Naive B cell (primary cell): ENCODE data around the gene BCAP31. TPM values are rescaled to one million over a fixed set of nuclear protein-coding genes. Genes with fewer than 3 reads are reported as not detected.
"Not testable (repeated sequence)": the region's sequence is repeated elsewhere in the genome, so short reads cannot be mapped to it uniquely, and the experiment has no call there.

Experiments
- ATAC-seq, 2 donors: fragments of 150-1000 bp; cut with Tn5 transposase; 2 replicates each; pipeline ENCODE4 v1.10.0; 2021; ENCODE audit warnings: low read depth in 2 of 2, mild to moderate bottlenecking in 2 of 2, moderate library complexity in 2 of 2
- DNase-seq: peaks from one replicate; pipeline ENCODE4 v3.0.0; 2022
- H3K27ac Mint-ChIP-seq, 6 donors: one replicate each; pipeline ENCODE4 v1.8.0; 2020 to 2022; ENCODE audit warnings: mild to moderate bottlenecking in 6 of 6, mixed read lengths in 6 of 6, moderate library complexity in 5 of 6, inconsistent platforms in 2 of 6
- H3K27me3 Mint-ChIP-seq, 3 donors: one replicate each; pipeline ENCODE4 v1.8.0; 2021 to 2022; ENCODE audit warnings: mixed read lengths in 3 of 3, mild to moderate bottlenecking in 1 of 3
- H3K36me3 Mint-ChIP-seq, 2 donors: one replicate each; pipeline ENCODE4 v1.8.0; 2020 to 2022; ENCODE audit warnings: mixed read lengths in 2 of 2, inconsistent platforms in 1 of 2, mild to moderate bottlenecking in 1 of 2
- H3K4me1 Mint-ChIP-seq, 3 donors: one replicate each; pipeline ENCODE4 v1.8.0; 2020 to 2022; ENCODE audit warnings: mixed read lengths in 3 of 3, inconsistent platforms in 1 of 3, mild to moderate bottlenecking in 1 of 3, moderate library complexity in 1 of 3
- H3K4me3 Mint-ChIP-seq, 8 donors: one replicate each; pipeline ENCODE4 v1.8.0; 2020 to 2022; ENCODE audit warnings: mild to moderate bottlenecking in 8 of 8, mixed read lengths in 8 of 8, moderate library complexity in 8 of 8, inconsistent platforms in 2 of 8
- H3K9me3 Mint-ChIP-seq, 7 donors: one replicate each; pipeline ENCODE4 v1.8.0; 2020 to 2022; ENCODE audit warnings: mixed read lengths in 7 of 7, mild to moderate bottlenecking in 5 of 7, inconsistent platforms in 2 of 7, moderate library complexity in 1 of 7
- polyA plus RNA-seq, 6 donors: library from polyadenylated mRNA; unstranded; fragments of 300-500 nt; fragmentation: Illumina TruSeq; gene quantifications; one replicate each; pipeline ENCODE4 v1.2.3, GENCODE V29; 2021; ENCODE audit warnings: low read depth in 6 of 6

BCAP31 gene
- polyA plus RNA-seq, 6 donors from 2014 or later: 228 to 369 (median 252) TPM

- peak overlapping the region in 2 of 6 donors; percentile 20 to 32 for H3K27ac Mint-ChIP-seq
- not testable (repeated sequence) for ATAC-seq, H3K4me3 Mint-ChIP-seq, H3K4me1 Mint-ChIP-seq, DNase-seq, H3K27me3 Mint-ChIP-seq, H3K36me3 Mint-ChIP-seq, H3K9me3 Mint-ChIP-seq
These were observed 27.0 kb downstream of the BCAP31 start for GRCh38 chrX:153696986-153697722.

DNA sequence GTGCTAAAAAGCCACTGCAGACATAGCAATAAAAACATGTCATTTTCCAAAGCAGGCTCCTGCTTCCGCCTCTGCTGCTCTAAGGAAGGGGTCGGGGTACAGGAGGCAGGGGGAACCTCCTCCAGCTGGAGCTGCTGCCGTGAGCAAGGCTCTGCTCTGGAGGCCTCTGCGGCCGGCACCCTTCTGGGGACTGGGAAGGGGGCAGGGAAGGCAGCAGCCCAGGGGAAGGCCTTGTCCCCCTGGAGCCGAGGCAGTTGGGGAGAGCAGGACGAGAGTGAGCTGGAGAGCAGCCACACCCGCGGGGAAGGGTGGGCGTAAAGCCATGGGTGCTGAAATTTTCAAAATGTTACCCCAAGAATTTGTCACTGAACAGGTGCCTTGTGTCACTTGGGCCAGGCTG, 27.6 kb downstream of the BCAP31 start:
- peak overlapping the region in 1 of 6 donors; percentile 20 for H3K27ac Mint-ChIP-seq

DNA sequence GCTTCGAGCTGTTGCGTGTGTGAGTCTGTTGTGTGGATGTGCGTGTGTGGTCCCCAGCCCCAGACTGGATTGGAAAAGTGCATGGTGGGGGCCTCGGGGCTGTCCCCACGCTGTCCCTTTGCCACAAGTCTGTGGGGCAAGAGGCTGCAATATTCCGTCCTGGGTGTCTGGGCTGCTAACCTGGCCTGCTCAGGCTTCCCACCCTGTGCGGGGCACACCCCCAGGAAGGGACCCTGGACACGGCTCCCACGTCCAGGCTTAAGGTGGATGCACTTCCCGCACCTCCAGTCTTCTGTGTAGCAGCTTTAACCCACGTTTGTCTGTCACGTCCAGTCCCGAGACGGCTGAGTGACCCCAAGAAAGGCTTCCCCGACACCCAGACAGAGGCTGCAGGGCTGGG, 28.1 kb downstream of the BCAP31 start:
- Mint-ChIP-seq H3K4me3 (peak overlapping the region in 1 of 8 donors; percentile 61), H3K27ac (no peak overlapping the region), H3K36me3 (no peaks in the 10 kb centered on the region), H3K9me3 (peaks cover 0 to 3% (median 0%) of the 10 kb centered on the region in 7 donors), H3K4me1 (no peaks in the 10 kb centered on the region), H3K27me3 (peaks cover 0 to under 1% (median 0%) of the 10 kb centered on the region in 3 donors)
- DNase-seq (no peak), ATAC-seq (no peak)

More for the DNA sequence above, 27.6 kb downstream of the BCAP31 start:
- H3K27me3 Mint-ChIP-seq, H3K4me3 Mint-ChIP-seq, ATAC-seq, H3K9me3 Mint-ChIP-seq, DNase-seq, H3K4me1 Mint-ChIP-seq, H3K36me3 Mint-ChIP-seq: not testable (repeated sequence)

DNA sequence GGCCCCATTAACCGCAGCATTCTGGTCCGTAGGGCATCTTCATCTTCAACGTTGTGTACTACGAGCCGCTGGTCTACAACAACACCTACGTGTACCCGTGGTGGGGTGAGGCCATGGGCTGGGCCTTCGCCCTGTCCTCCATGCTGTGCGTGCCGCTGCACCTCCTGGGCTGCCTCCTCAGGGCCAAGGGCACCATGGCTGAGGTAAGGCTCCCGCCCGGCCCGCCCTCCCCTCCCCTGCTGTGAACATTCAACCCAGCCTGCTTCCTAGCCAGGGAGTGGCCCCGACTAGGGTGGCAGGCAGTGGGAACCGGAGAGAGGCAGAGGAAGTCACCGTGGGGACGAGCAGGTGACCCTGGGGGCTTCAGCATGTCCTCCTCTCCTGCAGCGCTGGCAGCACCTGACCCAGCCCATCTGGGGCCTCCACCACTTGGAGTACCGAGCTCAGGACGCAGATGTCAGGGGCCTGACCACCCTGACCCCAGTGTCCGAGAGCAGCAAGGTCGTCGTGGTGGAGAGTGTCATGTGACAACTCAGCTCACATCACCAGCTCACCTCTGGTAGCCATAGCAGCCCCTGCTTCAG, 29.4 kb downstream of the BCAP31 start:
- H3K4me1 Mint-ChIP-seq: no peaks in the 10 kb centered on the region
- H3K27me3 Mint-ChIP-seq: peaks cover 0 to 11% (median 0%) of the 10 kb centered on the region in 3 donors
- H3K36me3 Mint-ChIP-seq: no peaks in the 10 kb centered on the region
- no peak overlapping the region for H3K4me3 Mint-ChIP-seq
- no peak overlapping the region for H3K27ac Mint-ChIP-seq
- ATAC-seq (no peak), DNase-seq (no peak)
- peaks cover 0 to 3% (median 0%) of the 10 kb centered on the region in 7 donors for H3K9me3 Mint-ChIP-seq

GRCh38 chrX:153694256-153694655, 29.9 kb downstream of the BCAP31 start:
- H3K27ac Mint-ChIP-seq, H3K9me3 Mint-ChIP-seq, DNase-seq, H3K4me3 Mint-ChIP-seq, ATAC-seq, H3K4me1 Mint-ChIP-seq, H3K36me3 Mint-ChIP-seq: not testable (repeated sequence)
- H3K27me3 Mint-ChIP-seq: peaks cover 0 to 11% (median 0%) of the 10 kb centered on the region in 3 donors

GRCh38 chrX:153693216-153694086, 30.7 kb downstream of the BCAP31 start:
- Mint-ChIP-seq H3K36me3 (no peaks in the 10 kb centered on the region), H3K27ac (peak overlapping the region in 2 of 6 donors; percentile 20 to 32), H3K9me3 (peaks cover 0 to 3% (median 0%) of the 10 kb centered on the region in 7 donors), H3K4me1 (no peaks in the 10 kb centered on the region), H3K27me3 (peaks cover 0 to 11% (median 0%) of the 10 kb centered on the region in 3 donors), H3K4me3 (no peak overlapping the region)
- DNase-seq: no peak
- ATAC-seq: no peak

DNA sequence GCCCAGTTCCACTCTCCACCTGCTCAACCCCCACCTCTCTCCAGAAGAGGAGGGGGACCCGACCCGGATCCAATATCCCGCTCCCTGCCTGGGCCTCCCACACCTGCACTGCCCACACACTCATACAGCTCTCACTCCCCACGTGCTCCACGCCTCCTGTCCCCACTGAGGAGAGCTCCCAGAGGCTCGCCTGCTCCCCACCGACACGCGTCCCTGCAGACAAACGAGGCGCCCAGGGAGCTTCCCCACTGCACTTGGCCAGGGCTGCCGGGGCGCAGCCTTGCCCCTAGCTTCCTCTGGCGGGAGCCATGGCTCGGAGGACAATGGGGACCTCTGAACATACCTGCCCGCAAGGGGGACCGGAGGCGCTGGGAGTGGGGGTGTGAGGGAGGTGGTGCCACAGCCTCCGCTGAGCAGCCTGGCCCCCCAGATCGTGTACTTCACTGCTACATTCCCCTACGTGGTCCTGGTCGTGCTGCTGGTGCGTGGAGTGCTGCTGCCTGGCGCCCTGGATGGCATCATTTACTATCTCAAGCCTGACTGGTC, 31.5 kb downstream of the BCAP31 start:
- H3K27ac Mint-ChIP-seq: peak overlapping the region in 1 of 6 donors; percentile 36
- no peak for ATAC-seq
- no peaks in the 10 kb centered on the region for H3K4me1 Mint-ChIP-seq
- no peak for DNase-seq
- no peaks in the 10 kb centered on the region for H3K36me3 Mint-ChIP-seq
- no peak overlapping the region for H3K4me3 Mint-ChIP-seq
- peaks cover 0 to 3% (median 0%) of the 10 kb centered on the region in 7 donors for H3K9me3 Mint-ChIP-seq
- H3K27me3 Mint-ChIP-seq: peaks cover 0 to 11% (median 0%) of the 10 kb centered on the region in 3 donors

GRCh38 chrX:153692003-153692402, 32.2 kb downstream of the BCAP31 start:
- Mint-ChIP-seq H3K36me3 (no peaks in the 10 kb centered on the region), H3K9me3 (no peaks in the 10 kb centered on the region), H3K4me3 (no peak overlapping the region), H3K27ac (no peak overlapping the region), H3K27me3 (peaks cover 0 to 17% (median 0%) of the 10 kb centered on the region in 3 donors), H3K4me1 (peaks cover 0 to 4% (median 0%) of the 10 kb centered on the region in 3 donors)
- ATAC-seq: no peak
- DNase-seq: no peak

- H3K27ac Mint-ChIP-seq, ATAC-seq, H3K4me1 Mint-ChIP-seq, H3K36me3 Mint-ChIP-seq, DNase-seq, H3K9me3 Mint-ChIP-seq, H3K4me3 Mint-ChIP-seq: not testable (repeated sequence)
- peaks cover 0 to 24% (median 6%) of the 10 kb centered on the region in 3 donors for H3K27me3 Mint-ChIP-seq
These were observed 33.0 kb downstream of the BCAP31 start for GRCh38 chrX:153691032-153691827.

DNA sequence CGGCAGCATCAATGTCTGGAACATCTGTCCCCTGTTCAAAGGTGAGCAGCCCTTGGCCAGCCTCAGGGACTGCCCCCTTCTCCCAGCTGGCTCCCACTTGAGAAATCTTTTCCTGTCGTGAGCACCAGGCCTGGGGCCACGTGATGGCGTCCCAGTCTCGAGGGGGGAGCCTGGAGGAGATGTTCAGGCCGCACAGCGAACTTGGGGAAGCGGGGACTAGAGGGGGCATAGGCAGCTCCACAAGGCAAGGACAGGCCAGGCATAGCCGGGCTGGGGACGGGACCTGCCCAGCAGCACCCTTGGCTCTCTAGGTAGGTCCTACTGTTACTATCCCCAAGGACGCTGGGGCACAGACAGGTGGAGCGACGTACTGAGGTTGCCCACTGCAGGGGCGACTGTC, 33.7 kb downstream of the BCAP31 start:
- DNase-seq (no peak), ATAC-seq (no peak)
- H3K4me3 Mint-ChIP-seq: peak overlapping the region in 1 of 8 donors; percentile 29
- H3K4me1 Mint-ChIP-seq: peaks cover 0 to 10% (median 0%) of the 10 kb centered on the region in 3 donors
- H3K36me3 Mint-ChIP-seq: no peaks in the 10 kb centered on the region
- peaks cover 0 to 27% (median 14%) of the 10 kb centered on the region in 3 donors for H3K27me3 Mint-ChIP-seq
- no peaks in the 10 kb centered on the region for H3K9me3 Mint-ChIP-seq
- H3K27ac Mint-ChIP-seq: no peak overlapping the region

- Mint-ChIP-seq H3K27ac (no peak overlapping the region), H3K27me3 (peaks cover 0 to 27% (median 15%) of the 10 kb centered on the region in 3 donors), H3K9me3 (no peaks in the 10 kb centered on the region), H3K4me3 (peak overlapping the region in 2 of 8 donors; percentile 16 to 29), H3K36me3 (no peaks in the 10 kb centered on the region), H3K4me1 (peaks cover 0 to 10% (median 0%) of the 10 kb centered on the region in 3 donors)
- ATAC-seq (no peak), DNase-seq (no peak)
These were observed 34.3 kb downstream of the BCAP31 start for GRCh38 chrX:153689654-153690465.
